Gastrocnemius medialis (tissue), 4 donors: ENCODE data around the gene MSANTD7.

ENCODE experiments used
- CTCF ChIP-seq, 5 experiments: fragments of 450-650 bp in 3 of 5; fragments of 200-600 bp in 2 of 5; sonication (generic) in 2 of 5; IDR thresholded peaks in 4 of 5; conservative IDR thresholded peaks in 1 of 5; 1 replicate in 4 of 5; 2 replicates in 1 of 5; pipeline ENCODE4 v1.5.1; 2016 to 2019; ENCODE audit warnings: antibody characterized with exemption in 5 of 5, mild to moderate bottlenecking in 3 of 5, moderate library complexity in 3 of 5
- POLR2A ChIP-seq, 2 donors: fragments of 450-650 bp; IDR thresholded peaks; one replicate each; pipeline ENCODE4 v1.6.1; 2017; ENCODE audit warnings: antibody characterized with exemption in 2 of 2, mild to moderate bottlenecking in 2 of 2, moderate library complexity in 2 of 2

DNA sequence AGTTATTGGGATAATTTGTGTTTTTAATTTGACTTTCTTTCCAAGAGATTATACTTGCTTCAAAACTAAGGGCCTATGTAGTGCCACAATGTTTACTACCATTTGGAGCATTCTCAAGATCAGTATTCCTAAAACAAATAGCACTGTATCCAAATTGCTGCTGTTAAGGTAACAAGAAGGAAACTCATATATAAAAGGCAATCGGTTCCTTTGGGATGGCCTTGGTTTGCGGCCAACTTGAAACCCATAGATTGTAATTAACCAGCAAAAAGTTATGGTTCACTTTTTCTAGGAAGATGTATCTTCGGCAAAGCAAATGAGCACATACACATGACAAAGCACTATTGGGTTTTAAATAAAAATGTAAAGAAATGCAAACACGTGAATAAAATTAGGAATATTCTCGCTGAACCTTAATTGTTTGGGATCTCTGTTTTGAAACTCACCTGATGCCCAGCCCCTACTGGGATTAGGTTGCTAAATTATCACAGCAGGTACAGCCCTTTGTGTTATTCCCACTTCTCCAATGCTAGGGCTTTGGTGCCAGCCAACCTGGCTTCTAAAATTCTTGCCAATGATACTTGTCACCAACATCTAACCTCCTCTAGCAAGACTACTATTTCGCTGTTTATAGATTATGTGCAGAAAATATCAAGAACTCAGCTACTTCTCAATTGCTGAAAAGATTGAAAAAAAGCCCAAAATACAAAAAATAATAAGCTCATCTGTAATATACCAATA lies 16.3 kb upstream of the MSANTD7 start:
- TF ChIP-seq CTCF (IDR thresholded peaks at IDR 0.05 in 4 of 5, conservative IDR thresholded peaks at IDR 0.05 in 1 of 5), result no peak
- no peak for TF ChIP-seq POLR2A (IDR thresholded peaks at IDR 0.05)
